Activated gamma-delta T cell treated with Interleukin-2 at 50 U/mL for 16 hours (primary cell): ENCODE measurements around the gene TSPAN3.
A peak's percentile ranks its signal among the peaks of the same experiment; 100 is the strongest.

Source experiments
- DNase-seq: peaks from one replicate; pipeline ENCODE4 v3.0.0-alpha.2; 2020

Gene TSPAN3

GRCh38 chr15:77002954-77003912 lies 67.7 kb downstream of the TSPAN3 start:
- peak; percentile 67 for DNase-seq

GRCh38 chr15:77002436-77002835 lies 68.5 kb downstream of the TSPAN3 start:
- no peak for DNase-seq

GRCh38 chr15:77001966-77002365 lies 68.9 kb downstream of the TSPAN3 start:
- DNase-seq: no peak

GRCh38 chr15:77001351-77001750 lies 69.6 kb downstream of the TSPAN3 start:
- no peak for DNase-seq

- no peak for DNase-seq
Measured at GRCh38 chr15:76999996-77000395, 70.9 kb downstream of the TSPAN3 start.

- DNase-seq: peak; percentile 28
Measured at GRCh38 chr15:76998663-76999285, 72.1 kb downstream of the TSPAN3 start.

- peak; percentile 60 for DNase-seq
Measured at GRCh38 chr15:76996526-76997401, 74.1 kb downstream of the TSPAN3 start.

- no peak for DNase-seq
Measured at GRCh38 chr15:76996076-76996525, 74.8 kb downstream of the TSPAN3 start.

- DNase-seq: peak; percentile 73
Measured at GRCh38 chr15:76994971-76995945, 75.7 kb downstream of the TSPAN3 start, which contains the start of gene PSTPIP1. PSTPIP1 (plus strand) TSS chr15:76995126; CDS start chr15:76995574, 448 bp downstream.

- no peak for DNase-seq
Measured at GRCh38 chr15:76994496-76994895, 76.4 kb downstream of the TSPAN3 start.

GRCh38 chr15:76994001-76994400 lies 76.9 kb downstream of the TSPAN3 start:
- peak; percentile 65 for DNase-seq

GRCh38 chr15:76993114-76993725 lies 77.7 kb downstream of the TSPAN3 start:
- DNase-seq: no peak

- DNase-seq: no peak
Measured at GRCh38 chr15:76991741-76992645, 78.9 kb downstream of the TSPAN3 start.
